NCI-H748 (cell line): Measurements from ENCODE around the gene IGF2BP2.
"Not testable (repeated sequence)": the region's sequence is repeated elsewhere in the genome, so short reads cannot be mapped to it uniquely, and the experiment has no call there.

Experiments used
- DNase-seq: peaks from one replicate; lab custom pipeline; 2025; ENCODE audit not compliant: unreplicated experiment; lab: John Stamatoyannopoulos, UW

The IGF2BP2 gene

GRCh38 chr3:185838417-185838989 is 13.7 kb upstream of the IGF2BP2 start:
- DNase-seq: not testable (repeated sequence)

DNA sequence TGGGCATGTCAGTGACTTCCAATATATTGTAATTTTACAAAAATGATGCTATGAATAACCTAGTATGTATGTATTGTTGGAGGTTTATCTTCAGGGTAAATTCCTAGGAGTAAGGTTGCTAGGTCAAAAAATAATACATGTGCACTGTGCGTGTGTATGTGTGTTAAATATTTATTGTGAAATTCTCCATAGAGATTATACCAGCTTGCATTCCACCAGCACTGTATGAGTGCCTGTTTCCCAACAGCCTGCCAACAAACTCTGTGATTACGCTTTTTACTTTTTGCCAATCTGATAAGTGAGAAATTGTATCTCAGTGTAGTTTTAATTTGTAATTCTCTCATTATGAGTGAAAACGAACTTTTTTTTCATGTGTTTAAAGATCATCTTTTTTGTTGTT is 12.6 kb upstream of the IGF2BP2 start:
- no peak for DNase-seq

- no peak for DNase-seq
Observed at GRCh38 chr3:185831990-185832389, 7.1 kb upstream of the IGF2BP2 start.

- no peak for DNase-seq
Observed at GRCh38 chr3:185831195-185831594, 6.4 kb upstream of the IGF2BP2 start.

DNA sequence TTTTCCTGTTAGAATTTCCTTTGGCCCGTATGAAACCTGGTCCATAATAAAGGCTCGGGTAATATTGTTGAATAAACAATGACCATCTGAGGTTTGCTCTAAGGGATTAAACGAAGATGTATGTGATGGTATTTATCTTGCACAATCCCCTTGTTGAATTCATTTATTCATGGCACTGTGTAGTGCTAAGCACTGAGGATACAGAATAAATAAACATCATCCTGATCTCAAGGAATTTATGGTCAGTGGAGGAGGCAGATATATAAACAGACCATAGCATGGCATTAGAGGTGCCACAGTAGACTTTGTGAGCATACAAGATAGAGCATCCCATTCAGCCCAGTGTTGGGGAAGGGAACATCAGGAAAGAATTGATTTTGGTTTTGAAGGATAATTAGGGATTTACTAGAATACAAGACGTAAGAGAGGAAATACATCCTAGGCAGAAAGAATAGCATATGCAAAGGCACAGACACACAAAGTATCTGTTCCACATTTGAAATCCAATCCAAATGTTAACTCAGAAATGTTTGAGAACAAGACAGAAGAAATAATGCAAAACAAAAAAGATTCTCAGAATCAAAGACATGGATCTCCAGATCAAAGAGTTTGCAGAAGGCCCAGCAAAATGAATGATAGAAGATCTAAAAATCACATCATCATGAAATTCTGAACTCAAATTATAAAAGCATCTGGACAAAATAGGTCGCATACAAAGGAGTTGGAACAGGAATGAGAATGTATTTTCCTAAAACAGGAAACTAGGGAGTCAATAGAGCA is 5.4 kb upstream of the IGF2BP2 start:
- no peak for DNase-seq

DNA sequence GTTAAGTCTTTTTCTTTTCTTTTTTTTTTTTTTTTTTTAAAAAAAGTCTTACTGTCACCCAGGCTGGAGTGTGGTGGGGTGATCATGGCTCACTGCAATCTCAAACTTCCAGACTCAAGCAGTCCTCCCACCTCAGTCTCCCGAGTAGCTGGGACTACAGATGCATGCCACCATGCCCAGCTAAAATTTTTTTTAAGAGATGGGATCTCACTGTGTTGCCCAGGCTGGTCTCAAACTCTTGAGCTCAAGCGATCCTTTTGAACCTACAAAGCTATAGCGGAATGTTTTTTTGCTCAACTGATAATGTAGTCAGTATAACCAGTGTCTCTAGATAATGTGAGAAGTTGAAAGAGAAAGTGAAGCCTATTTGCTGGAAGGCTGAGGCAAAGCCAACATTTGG is 3.9 kb upstream of the IGF2BP2 start:
- DNase-seq: no peak

DNA sequence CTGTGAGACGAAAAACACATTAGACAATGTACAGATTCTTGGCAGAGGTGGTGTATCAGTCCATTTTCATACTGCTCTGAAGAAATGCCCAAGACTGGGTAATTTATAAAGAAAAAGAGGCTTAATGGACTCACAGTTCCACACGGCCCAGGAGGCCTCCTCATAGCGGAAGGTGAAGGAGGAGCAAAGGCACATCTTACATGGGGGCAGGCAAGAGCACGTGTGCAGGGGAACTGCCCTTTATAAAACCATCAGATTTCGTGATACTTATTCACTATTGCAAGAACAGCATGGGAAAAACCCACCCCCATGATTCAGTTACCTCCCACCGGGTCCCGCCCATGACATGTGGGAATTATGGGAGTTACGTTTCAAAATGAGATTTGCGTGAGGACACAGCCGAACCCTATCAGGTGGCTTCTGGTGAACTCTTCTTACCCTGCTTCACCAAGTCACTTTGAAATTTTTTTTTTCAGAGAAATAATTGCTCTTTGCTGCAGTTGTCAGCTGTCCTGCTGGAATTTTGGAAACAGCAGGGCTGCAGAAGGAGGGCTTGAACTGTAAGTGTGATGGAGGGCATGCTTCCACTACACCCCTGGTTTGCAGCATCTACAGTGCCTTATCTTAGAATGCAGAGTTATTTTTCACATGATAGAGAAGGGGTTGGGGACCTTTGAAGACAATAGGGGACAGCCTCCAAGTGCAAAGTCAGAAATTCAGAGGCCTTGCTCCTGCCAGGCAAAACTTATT is 2.9 kb upstream of the IGF2BP2 start:
- DNase-seq: no peak

DNA sequence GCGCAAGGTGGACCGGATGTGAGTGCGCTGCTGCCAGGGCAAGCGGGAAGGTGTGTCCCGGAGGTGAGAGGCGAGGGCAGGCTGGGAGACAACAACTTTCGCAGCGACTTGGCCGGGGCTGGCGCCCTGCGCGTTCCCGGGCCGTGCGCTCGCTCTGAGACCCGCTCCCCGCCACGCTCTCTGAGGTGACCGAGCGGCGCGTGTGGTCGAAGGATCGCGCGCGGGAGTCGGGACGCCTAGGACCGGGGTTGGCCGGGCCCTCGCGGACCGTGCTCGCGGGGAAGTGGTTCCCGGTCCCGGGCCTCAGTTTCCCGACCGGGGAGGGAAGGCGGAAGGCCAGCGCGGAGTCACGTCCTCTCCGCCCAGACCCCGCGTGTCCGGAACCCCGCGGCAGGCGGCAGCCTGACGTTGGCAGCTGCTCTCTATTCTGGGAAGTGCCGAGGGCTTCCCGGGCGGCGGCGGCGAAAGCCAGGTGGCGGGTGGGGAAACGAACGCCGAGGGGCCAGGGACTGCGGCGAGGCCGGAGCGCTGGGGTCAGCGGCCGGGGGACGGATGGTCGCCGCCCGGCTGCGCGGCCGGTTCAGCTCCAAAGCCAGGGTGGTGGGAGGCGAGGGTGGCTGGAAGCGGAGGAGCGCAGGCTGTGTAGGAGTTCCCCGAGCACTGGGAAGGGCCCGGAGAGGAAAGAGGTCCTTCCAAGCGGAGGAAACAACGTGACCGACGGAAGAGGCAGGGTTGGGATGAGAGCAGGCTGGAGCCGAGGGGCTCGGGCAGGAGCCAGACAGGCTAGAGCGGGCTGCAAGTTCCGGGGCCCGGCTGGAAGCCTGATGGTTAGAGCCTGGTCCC is 1.0 kb upstream of the IGF2BP2 start:
- peak; percentile 47 for DNase-seq

DNA sequence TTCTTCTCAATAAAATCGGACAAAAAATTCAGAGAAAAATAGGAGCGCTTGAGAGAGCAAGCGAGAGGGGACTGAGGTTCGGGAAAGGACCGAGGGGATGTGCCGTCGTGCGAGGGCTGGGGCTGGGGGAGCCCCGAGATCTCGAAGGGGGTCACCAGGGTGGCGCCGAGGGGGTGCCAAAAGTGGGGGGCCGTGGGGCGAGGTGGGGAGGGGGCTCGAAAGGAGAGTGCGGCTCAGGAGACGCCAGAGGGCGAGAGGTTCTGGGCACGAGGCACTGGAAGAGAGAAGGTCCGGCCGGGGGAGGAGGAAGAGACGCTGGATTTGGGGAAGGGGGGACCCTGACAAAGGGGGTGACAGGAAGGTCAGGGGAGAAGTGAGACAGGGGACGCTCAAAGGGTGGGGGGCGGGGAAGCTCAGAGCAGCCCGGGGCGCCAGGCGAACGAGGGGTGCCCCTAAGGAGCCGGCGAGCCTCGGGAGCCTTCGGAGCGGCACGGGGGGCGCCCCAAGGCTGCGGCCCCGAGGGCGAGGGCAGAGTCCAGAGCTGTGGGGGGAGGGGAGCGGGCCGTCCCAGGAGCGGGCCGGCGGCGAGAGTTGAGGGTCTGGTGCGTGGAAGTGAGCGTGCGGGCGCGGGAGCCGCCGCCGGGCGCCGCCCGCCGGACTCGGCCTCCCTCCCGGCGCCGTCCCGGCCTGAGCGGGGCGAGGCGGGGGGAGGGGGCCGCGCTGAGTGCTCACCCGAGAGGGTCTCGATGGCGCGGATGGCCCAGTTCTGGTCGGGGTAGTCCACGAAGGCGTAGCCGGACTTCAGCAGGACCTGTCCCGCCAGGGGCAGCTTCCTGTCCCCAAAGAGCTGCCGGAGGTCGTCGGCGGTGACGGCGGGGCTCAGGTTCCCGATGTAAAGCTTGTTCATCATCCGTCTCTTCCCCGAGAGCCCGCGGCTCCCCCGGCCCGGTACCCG is 514 bp downstream of the IGF2BP2 start:
- DNase-seq: peak; percentile 46

- DNase-seq: peak; percentile 19
Observed at GRCh38 chr3:185823078-185824044, 1.5 kb downstream of the IGF2BP2 start.

DNA sequence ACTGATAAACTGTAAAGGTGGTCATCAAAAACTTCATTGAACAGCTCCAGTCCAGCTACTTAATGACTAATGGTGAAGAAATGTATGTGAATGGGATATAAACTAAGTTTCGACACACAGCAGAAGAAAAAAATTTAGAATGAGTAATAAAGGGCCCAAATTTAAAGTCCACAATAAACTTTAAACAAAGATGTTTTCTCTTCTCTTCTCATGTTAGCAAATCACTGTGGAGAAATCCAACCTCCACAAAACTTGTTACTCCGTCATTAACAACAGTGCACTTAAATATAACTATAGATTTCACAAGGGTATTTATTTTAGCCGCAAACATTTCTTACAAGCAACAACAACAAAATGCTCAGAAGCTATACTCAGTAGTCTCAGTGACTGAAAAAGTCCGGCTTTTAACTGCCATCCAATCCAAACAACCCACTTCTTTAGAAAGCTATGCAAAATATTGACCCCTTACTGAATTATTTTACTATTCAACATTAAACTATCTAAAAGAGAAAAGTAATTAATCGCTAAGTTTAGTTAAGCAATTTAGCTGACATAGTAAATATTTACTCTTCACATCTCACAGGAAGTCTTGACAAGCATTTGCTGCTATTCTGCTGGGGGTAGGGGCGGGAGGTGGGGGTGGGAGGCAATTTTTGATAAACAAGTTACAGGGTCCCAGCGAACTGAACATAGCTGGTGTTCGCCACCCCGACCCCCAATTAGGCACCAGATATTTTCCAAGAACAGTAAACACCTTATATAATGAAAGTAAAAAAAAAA is 2.4 kb downstream of the IGF2BP2 start:
- no peak for DNase-seq

DNA sequence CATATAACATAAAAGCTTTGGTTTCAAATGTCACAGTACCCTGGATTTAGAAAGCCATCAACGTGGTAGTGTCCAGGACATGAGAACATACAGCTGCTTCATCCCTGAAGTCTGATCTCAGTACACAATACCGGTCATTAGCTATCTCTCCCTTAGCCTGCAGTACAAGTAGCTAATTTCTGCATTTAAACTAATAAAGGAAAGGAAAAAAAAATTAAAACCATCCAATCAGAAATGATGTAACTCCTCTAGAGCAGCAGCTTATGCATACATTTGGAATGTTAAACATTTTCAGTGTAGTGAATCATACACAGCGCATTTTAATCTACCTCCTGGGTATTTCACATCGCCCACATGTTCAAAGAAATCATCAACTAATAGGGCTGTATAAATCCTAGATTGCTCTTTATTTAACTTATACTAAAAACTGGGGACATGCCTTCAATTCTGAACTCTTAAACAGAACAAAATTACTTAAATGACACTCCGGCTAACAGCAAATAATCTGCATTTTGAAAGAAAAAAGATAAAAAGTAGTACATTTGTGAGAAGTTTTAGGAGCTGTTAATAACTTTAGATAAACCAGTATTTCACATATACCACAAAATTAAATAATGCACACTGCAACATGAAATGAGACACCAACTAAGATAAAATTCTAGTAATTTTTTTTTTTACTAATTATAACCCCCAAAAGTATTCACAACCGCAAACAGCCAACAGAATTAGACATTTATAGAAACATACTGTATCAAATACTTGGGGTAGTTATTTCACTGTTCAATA is 3.7 kb downstream of the IGF2BP2 start:
- DNase-seq: peak; percentile 12

GRCh38 chr3:185818267-185818875 is 6.5 kb downstream of the IGF2BP2 start:
- no peak for DNase-seq

GRCh38 chr3:185815391-185816282 is 9.2 kb downstream of the IGF2BP2 start:
- no peak for DNase-seq

DNA sequence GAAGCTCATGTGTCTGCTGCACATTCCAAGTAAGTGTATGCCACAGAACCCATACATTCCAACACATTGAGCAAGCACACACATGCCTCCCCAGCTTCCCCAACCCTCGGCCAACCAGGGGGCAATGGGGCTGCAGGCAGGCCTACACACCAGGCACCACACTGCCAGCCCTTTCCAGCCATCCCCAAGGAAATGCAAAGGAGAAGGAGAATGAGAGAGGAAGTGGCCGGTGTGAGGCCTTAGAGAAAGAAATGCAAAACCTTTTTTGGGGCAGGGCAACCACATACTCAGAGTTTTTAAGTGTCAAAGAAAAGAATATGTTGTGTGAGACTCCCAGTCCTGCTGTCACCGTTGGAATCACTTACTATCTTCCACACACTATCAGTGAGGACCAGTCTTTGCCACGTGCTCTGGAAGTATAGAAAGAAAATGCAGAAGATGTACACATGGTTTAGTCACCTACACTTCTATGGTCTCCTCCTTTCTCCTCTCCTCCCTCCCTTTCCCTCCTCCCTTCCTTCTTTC is 11.1 kb downstream of the IGF2BP2 start:
- no peak for DNase-seq

GRCh38 chr3:185813205-185813604 is 11.6 kb downstream of the IGF2BP2 start:
- no peak for DNase-seq
